ENCODE measurements around the gene OR51T1. TPM values are rescaled to one million over a fixed set of nuclear protein-coding genes. Genes with fewer than 3 reads are reported as not detected.

OR51T1 gene
- total RNA-seq, 1 donor from 2014 or later: not detected

DNA sequence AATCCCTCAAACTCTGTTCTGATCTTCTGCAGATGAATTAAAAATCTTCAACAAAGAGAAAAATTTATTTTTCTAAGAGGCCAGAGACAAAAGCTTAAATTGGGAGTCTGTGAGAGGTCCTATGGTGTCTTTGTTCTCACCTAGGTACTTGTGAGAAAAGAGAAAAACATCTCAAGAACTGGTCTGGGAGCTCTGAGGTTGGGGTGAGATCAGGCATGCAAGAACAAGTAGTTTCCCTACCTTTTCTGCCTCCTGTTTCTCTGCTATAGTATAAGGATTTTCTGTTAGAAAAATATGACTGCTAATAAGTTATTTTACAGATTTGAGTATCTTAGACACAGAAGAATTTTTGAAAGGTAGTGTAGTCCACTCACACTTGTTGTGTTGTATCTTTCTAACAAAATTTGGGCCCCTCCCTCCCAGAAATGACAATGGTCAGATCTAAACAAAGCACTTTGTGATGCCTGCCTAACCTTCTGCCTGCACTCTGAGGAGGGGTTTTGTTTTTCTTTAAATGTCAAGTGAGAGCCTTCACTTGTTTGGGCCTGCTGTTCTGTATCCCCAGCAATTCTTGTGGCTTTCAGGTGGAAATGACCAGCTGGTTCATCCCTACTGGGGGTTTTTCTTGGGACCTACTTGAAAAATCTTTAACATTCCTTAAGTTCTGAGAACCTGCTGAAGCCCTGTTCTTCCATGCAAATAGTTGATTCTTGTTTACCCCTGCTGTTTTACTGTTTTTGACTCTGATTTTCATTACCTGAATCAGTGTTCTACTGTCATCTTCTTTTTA lies 19.1 kb upstream of the OR51T1 start:
- intact Hi-C loops (cut with DNase I): no loop called here
- H3K4me1 ChIP-seq: no peaks in the 10 kb centered on the region
- no peak for TF ChIP-seq POLR2A (IDR thresholded peaks at IDR 0.05)
- no peak for TF ChIP-seq POLR2AphosphoS5 (IDR thresholded peaks at IDR 0.05; ENCODE audit: insufficient read depth in 1 of 2, low read depth in 1 of 2)
- TF ChIP-seq CTCF (IDR thresholded peaks at IDR 0.05): no peak
- H3K9me3 ChIP-seq: no peaks in the 10 kb centered on the region
- no peak for DNase-seq (ENCODE audit: extremely low spot score in 2 of 2)
- no peak overlapping the region for H3K27ac ChIP-seq
- H3K36me3 ChIP-seq: no peaks in the 10 kb centered on the region
- no peaks in the 10 kb centered on the region for H3K27me3 ChIP-seq
- H3K4me3 ChIP-seq: no peak overlapping the region

- no peaks in the 10 kb centered on the region for H3K9me3 ChIP-seq
- no peak overlapping the region for H3K27ac ChIP-seq
- H3K4me3 ChIP-seq: no peak overlapping the region
- no peaks in the 10 kb centered on the region for H3K27me3 ChIP-seq
- intact Hi-C loops (cut with DNase I): loop anchor here (1.0 kb wide), 1 partner anchor 23 kb away; no protein-coding TSS in a partner anchor
- no peaks in the 10 kb centered on the region for H3K36me3 ChIP-seq
- no peak for TF ChIP-seq POLR2AphosphoS5 (IDR thresholded peaks at IDR 0.05; ENCODE audit: insufficient read depth in 1 of 2, low read depth in 1 of 2)
- no peak for TF ChIP-seq POLR2A (IDR thresholded peaks at IDR 0.05)
- no peak for TF ChIP-seq CTCF (IDR thresholded peaks at IDR 0.05)
- no peaks in the 10 kb centered on the region for H3K4me1 ChIP-seq
- DNase-seq (ENCODE audit: extremely low spot score in 2 of 2): no peak
These were observed 17.8 kb upstream of the OR51T1 start for GRCh38 chr11:4863876-4864275.

DNA sequence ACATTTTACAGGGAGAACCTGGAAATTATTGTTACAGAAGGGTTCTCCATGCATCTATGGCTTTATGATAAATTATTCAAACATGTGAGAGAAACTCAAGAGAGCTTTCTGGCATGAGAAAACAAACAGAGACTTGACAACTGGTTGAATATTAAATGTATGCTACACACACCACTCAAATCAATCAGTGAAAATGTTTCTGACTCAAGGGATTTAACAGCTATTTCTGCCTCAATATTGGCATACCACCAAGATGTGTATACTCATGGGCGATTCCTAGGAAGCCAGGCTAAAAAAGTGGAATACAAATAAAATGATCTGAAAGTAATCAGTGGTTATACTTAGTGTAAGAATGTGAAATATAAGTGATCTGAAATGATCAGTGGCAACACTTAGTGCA lies 15.8 kb upstream of the OR51T1 start:
- H3K9me3 ChIP-seq: no peaks in the 10 kb centered on the region
- DNase-seq (ENCODE audit: extremely low spot score in 2 of 2): no peak
- H3K36me3 ChIP-seq: no peaks in the 10 kb centered on the region
- H3K27me3 ChIP-seq: no peaks in the 10 kb centered on the region
- no peak overlapping the region for H3K27ac ChIP-seq
- no peaks in the 10 kb centered on the region for H3K4me1 ChIP-seq
- TF ChIP-seq POLR2A (IDR thresholded peaks at IDR 0.05): no peak
- TF ChIP-seq CTCF (IDR thresholded peaks at IDR 0.05): no peak
- TF ChIP-seq POLR2AphosphoS5 (IDR thresholded peaks at IDR 0.05; ENCODE audit: insufficient read depth in 1 of 2, low read depth in 1 of 2): no peak
- no peak overlapping the region for H3K4me3 ChIP-seq
- intact Hi-C loops (cut with DNase I): no loop called here

DNA sequence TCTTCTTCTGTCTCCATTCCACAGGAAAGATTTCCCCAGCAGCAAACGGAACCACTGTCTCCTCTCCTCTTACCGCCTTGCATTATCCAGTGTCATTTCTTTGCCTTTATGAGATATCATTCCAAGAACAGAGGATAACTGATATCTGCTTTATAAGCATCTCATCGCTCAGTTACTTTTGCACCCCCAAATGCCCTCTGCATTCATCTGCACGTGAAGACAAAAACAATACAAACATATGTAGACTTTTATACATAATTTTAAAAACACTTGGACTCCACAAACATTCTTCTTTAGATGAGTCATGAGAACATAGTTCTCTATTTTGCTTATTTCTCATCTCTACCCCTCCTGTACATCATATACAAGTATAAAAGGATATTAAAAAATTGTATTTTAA lies 512 bp upstream of the OR51T1 start:
- Histone ChIP-seq H3K27ac (no peak overlapping the region), H3K9me3 (no peaks in the 10 kb centered on the region), H3K4me3 (no peak overlapping the region), H3K4me1 (no peaks in the 10 kb centered on the region), H3K27me3 (no peaks in the 10 kb centered on the region), H3K36me3 (no peaks in the 10 kb centered on the region)
- intact Hi-C loops (cut with DNase I): no loop called here
- TF ChIP-seq CTCF (IDR thresholded peaks at IDR 0.05) (no peak), POLR2AphosphoS5 (IDR thresholded peaks at IDR 0.05; ENCODE audit: insufficient read depth in 1 of 2, low read depth in 1 of 2) (no peak), POLR2A (IDR thresholded peaks at IDR 0.05) (no peak)
- no peak for DNase-seq (ENCODE audit: extremely low spot score in 2 of 2)

DNA sequence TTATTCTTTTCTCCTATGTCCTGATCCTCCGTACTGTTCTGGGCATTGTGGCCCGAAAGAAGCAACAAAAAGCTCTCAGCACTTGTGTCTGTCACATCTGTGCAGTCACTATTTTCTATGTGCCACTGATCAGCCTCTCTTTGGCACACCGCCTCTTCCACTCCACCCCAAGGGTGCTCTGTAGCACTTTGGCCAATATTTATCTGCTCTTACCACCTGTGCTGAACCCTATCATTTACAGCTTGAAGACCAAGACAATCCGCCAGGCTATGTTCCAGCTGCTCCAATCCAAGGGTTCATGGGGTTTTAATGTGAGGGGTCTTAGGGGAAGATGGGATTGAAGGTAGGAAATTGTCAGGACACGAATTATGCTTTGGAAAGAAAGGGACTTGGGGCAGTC lies 843 bp downstream of the OR51T1 start:
- Histone ChIP-seq H3K9me3 (no peaks in the 10 kb centered on the region), H3K27ac (no peak overlapping the region), H3K4me1 (no peaks in the 10 kb centered on the region), H3K4me3 (no peak overlapping the region), H3K36me3 (no peaks in the 10 kb centered on the region), H3K27me3 (no peaks in the 10 kb centered on the region)
- DNase-seq (ENCODE audit: extremely low spot score in 2 of 2): no peak
- TF ChIP-seq CTCF (IDR thresholded peaks at IDR 0.05): no peak
- TF ChIP-seq POLR2AphosphoS5 (IDR thresholded peaks at IDR 0.05; ENCODE audit: insufficient read depth in 1 of 2, low read depth in 1 of 2): no peak
- TF ChIP-seq POLR2A (IDR thresholded peaks at IDR 0.05): no peak
- intact Hi-C loops (cut with DNase I): no loop called here

All from vagina (tissue), 2 donors.